Stimulated activated naive B cell treated with anti-CD40 and anti-IgM and Interleukin-4, amounts not matched to agents 10 μg/mL and 1 μg/mL and 100 μg/mL, for 72 hours (primary cell): ENCODE measurements around the gene MOB3B.

ENCODE experiments used
- ATAC-seq, 2 donors: fragments of 150-1000 bp; cut with Tn5 transposase; replicated peaks; 2 replicates each; pipeline ENCODE4 v1.10.0; 2021; ENCODE audit warnings: moderate library complexity in 1 of 2
- DNase-seq: peaks from one replicate; pipeline ENCODE4 v3.0.0; 2021
- H3K27ac Mint-ChIP-seq: one replicate; pipeline ENCODE4 v1.8.0; 2022; ENCODE audit warnings: mild to moderate bottlenecking, mixed read lengths
- H3K27me3 Mint-ChIP-seq, 2 donors: one replicate each; pipeline ENCODE4 v1.8.0; 2022; ENCODE audit warnings: mixed read lengths in 2 of 2
- H3K36me3 Mint-ChIP-seq, 2 donors: one replicate each; pipeline ENCODE4 v1.8.0; 2022; ENCODE audit warnings: mixed read lengths in 2 of 2, mild to moderate bottlenecking in 1 of 2
- H3K4me1 Mint-ChIP-seq, 2 donors: one replicate each; pipeline ENCODE4 v1.8.0; 2022; ENCODE audit warnings: mixed read lengths in 2 of 2, mild to moderate bottlenecking in 1 of 2
- H3K4me3 Mint-ChIP-seq, 2 donors: one replicate each; pipeline ENCODE4 v1.8.0; 2022; ENCODE audit warnings: mild to moderate bottlenecking in 2 of 2, mixed read lengths in 2 of 2, moderate library complexity in 1 of 2
- H3K9me3 Mint-ChIP-seq, 2 donors: one replicate each; pipeline ENCODE4 v1.8.0; 2022; ENCODE audit warnings: mixed read lengths in 2 of 2, mild to moderate bottlenecking in 1 of 2

The MOB3B gene

DNA sequence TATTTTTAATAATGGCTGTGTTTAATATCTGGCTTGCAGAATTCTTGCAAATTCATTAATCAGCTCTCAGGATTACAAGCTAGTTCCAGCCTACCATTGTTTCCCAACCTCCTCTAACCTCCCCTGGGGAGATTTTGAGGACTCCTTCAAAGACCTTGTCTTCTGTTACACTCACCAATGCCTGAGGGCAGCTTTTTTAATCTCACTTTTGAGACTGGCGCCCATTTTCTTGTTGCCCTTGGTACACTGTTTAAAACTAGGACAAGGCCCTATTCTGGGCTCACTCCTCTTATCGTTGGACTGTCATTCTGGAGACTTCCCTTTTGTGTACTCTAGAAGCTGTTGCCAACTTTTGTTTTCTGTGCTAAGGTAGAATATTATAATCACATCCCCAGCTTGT lies 219.0 kb downstream of the MOB3B start:
- no peak for DNase-seq
- Mint-ChIP-seq H3K36me3 (no peaks in the 10 kb centered on the region), H3K27ac (no peak overlapping the region), H3K27me3 (peaks cover 0 to under 1% of the 10 kb centered on the region in 2 donors), H3K9me3 (no peaks in the 10 kb centered on the region), H3K4me3 (no peak overlapping the region), H3K4me1 (no peaks in the 10 kb centered on the region)
- no peak for ATAC-seq

DNA sequence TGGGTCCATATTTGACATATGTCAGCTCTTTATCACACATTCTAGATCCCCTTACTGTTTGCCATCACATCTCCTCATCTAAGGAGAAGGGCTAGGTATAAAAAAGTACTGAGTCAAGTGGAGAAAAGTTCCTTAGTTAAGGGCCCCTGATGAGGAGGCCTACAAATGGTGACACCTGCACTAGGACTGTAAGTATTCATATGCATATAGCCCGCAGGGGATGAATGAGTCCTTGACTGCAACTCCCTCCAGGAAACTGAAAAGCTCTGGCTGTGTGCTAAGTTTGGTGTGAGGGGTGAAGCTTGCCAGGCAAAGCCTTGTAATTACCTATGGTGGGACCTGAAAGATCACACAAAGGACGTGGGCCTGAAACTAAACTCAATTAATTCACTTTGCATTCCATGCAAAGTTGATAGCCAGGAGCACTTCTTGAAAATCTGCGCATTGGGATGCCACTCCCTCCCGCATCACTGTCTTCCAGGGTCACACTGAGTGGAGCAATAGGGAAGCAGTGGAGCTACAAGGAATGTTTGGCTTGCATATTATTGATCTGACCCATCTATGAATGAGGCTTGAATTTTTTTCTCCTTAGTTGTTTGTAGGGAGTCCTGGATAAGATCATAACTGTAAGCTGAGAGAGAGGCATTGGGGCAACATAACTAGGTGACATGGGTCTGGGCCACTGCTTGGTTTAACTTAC lies 220.8 kb downstream of the MOB3B start:
- Mint-ChIP-seq H3K27me3 (peaks cover 6 to 7% of the 10 kb centered on the region in 2 donors), H3K27ac (no peak overlapping the region), H3K36me3 (peaks cover 2 to 3% of the 10 kb centered on the region in 2 donors), H3K9me3 (no peaks in the 10 kb centered on the region), H3K4me3 (no peak overlapping the region), H3K4me1 (no peaks in the 10 kb centered on the region)
- no peak for ATAC-seq
- DNase-seq, result no peak

- ATAC-seq (no peak), DNase-seq (no peak)
- Mint-ChIP-seq H3K4me3 (no peak overlapping the region), H3K27me3 (peaks cover 6 to 7% of the 10 kb centered on the region in 2 donors), H3K4me1 (no peaks in the 10 kb centered on the region), H3K36me3 (peaks cover 2 to 3% of the 10 kb centered on the region in 2 donors), H3K27ac (no peak overlapping the region), H3K9me3 (no peaks in the 10 kb centered on the region)
These were observed 225.1 kb downstream of the MOB3B start for GRCh38 chr9:27304521-27304920.

DNA sequence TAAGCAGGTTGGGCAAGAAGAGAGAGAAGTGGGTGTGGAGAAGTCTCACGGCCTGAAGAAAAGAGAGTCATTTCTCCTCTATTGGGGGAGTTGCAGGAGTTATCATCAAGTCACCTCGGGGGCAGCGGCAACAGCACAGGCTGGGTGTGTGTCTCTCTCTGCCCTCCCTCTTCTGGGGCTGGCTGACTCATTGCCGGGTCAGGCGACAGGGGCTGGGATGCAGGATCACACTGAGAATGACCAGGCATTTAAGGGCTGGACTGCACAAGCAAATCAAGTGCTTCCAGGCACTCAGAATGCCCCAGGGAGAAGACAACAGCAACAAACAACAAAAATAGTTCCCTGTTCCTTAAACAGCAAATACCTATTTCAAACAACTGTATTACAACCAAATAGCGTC lies 226.4 kb downstream of the MOB3B start:
- ATAC-seq, result no peak
- peaks cover 6 to 7% of the 10 kb centered on the region in 2 donors for H3K27me3 Mint-ChIP-seq
- no peak overlapping the region for H3K27ac Mint-ChIP-seq
- H3K9me3 Mint-ChIP-seq, result no peaks in the 10 kb centered on the region
- DNase-seq, result no peak
- peaks cover 2 to 3% of the 10 kb centered on the region in 2 donors for H3K36me3 Mint-ChIP-seq
- no peaks in the 10 kb centered on the region for H3K4me1 Mint-ChIP-seq
- no peak overlapping the region for H3K4me3 Mint-ChIP-seq

- Mint-ChIP-seq H3K9me3 (no peaks in the 10 kb centered on the region), H3K27me3 (no peaks in the 10 kb centered on the region), H3K4me3 (no peak within 1 kb of the TSS), H3K27ac (no peak within 1 kb of the TSS), H3K36me3 (no peaks in the 10 kb centered on the region), H3K4me1 (no peaks in the 10 kb centered on the region)
- DNase-seq (no peak), ATAC-seq (no peak)
These were observed 232.6 kb downstream of the MOB3B start, which contains the start of gene EQTN for GRCh38 chr9:27297050-27297449. EQTN (minus strand) TSS chr9:27297150; CDS start chr9:27297055, 95 bp downstream.

GRCh38 chr9:27293996-27294395 lies 235.6 kb downstream of the MOB3B start:
- Mint-ChIP-seq H3K36me3 (no peaks in the 10 kb centered on the region), H3K27ac (no peak overlapping the region), H3K9me3 (no peaks in the 10 kb centered on the region), H3K4me1 (no peaks in the 10 kb centered on the region), H3K27me3 (no peaks in the 10 kb centered on the region), H3K4me3 (no peak overlapping the region)
- ATAC-seq (no peak), DNase-seq (no peak)

- no peak for ATAC-seq
- Mint-ChIP-seq H3K27ac (no peak overlapping the region), H3K36me3 (no peaks in the 10 kb centered on the region), H3K4me1 (no peaks in the 10 kb centered on the region), H3K9me3 (no peaks in the 10 kb centered on the region), H3K4me3 (no peak overlapping the region), H3K27me3 (peaks cover 0 to 2% of the 10 kb centered on the region in 2 donors)
- no peak for DNase-seq
These were observed 236.8 kb downstream of the MOB3B start for GRCh38 chr9:27292659-27293405.

- Mint-ChIP-seq H3K27ac (no peak overlapping the region), H3K27me3 (peaks cover 0 to 6% of the 10 kb centered on the region in 2 donors)
- no peak for DNase-seq
These were observed 238.3 kb downstream of the MOB3B start for GRCh38 chr9:27291292-27291691.

GRCh38 chr9:27282269-27282668 lies 247.3 kb downstream of the MOB3B start:
- Mint-ChIP-seq H3K36me3 (no peaks in the 10 kb centered on the region), H3K4me1 (peaks cover 2 to 14% of the 10 kb centered on the region in 2 donors), H3K9me3 (no peaks in the 10 kb centered on the region), H3K4me3 (no peak overlapping the region), H3K27ac (no peak overlapping the region), H3K27me3 (peaks cover 4 to 11% of the 10 kb centered on the region in 2 donors)
- no peak for DNase-seq
- no peak for ATAC-seq

More at GRCh38 chr9:27291292-27291691, 238.3 kb downstream of the MOB3B start:
- H3K4me3 Mint-ChIP-seq, result no peak overlapping the region
- H3K36me3 Mint-ChIP-seq, result no peaks in the 10 kb centered on the region
- no peaks in the 10 kb centered on the region for H3K4me1 Mint-ChIP-seq
- no peaks in the 10 kb centered on the region for H3K9me3 Mint-ChIP-seq
- ATAC-seq, result no peak

GRCh38 chr9:27280860-27281259 lies 248.8 kb downstream of the MOB3B start:
- DNase-seq, result no peak
- H3K9me3 Mint-ChIP-seq, result no peaks in the 10 kb centered on the region
- no peaks in the 10 kb centered on the region for H3K36me3 Mint-ChIP-seq
- H3K27me3 Mint-ChIP-seq, result peaks cover 4 to 11% of the 10 kb centered on the region in 2 donors
- H3K4me3 Mint-ChIP-seq, result peak overlapping the region in 1 of 2 donors; percentile 11
- no peak overlapping the region for H3K27ac Mint-ChIP-seq
- ATAC-seq, result peak; percentile 59 to 79
- peaks cover 4 to 20% of the 10 kb centered on the region in 2 donors for H3K4me1 Mint-ChIP-seq

DNA sequence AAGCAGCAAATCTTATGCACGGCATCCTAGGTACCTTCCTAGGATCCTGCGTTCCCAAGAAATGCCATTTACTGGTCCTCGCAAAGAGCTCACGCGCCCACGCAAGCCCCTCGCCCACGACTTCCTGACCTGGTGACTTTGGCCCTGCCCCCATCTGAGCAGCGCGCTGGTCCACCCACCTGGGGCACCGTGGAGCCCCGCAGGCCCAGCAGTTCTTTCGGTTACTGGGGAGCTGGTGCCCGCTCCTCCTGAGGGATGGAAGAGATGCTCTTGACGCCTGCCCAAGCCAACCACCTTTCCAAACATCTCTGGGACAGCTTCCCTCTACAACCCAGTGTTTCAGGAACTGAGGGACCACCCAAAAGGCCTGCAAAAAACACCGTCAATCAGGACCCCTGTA lies 249.4 kb downstream of the MOB3B start:
- Mint-ChIP-seq H3K9me3 (no peaks in the 10 kb centered on the region), H3K4me1 (peaks cover 4 to 20% of the 10 kb centered on the region in 2 donors), H3K4me3 (no peak overlapping the region), H3K36me3 (no peaks in the 10 kb centered on the region), H3K27ac (no peak overlapping the region), H3K27me3 (peaks cover 4 to 11% of the 10 kb centered on the region in 2 donors)
- ATAC-seq (no peak), DNase-seq (no peak)

- no peaks in the 10 kb centered on the region for H3K9me3 Mint-ChIP-seq
These were observed 250.0 kb downstream of the MOB3B start for GRCh38 chr9:27279611-27280010.

GRCh38 chr9:27278374-27278773 lies 251.2 kb downstream of the MOB3B start:
- ATAC-seq (no peak), DNase-seq (no peak)
- H3K9me3 Mint-ChIP-seq, result no peaks in the 10 kb centered on the region
- H3K27ac Mint-ChIP-seq, result no peak overlapping the region
- H3K4me1 Mint-ChIP-seq, result peaks cover 4 to 20% of the 10 kb centered on the region in 2 donors
- H3K4me3 Mint-ChIP-seq, result no peak overlapping the region
- H3K27me3 Mint-ChIP-seq, result peaks cover 4 to 11% of the 10 kb centered on the region in 2 donors
- no peaks in the 10 kb centered on the region for H3K36me3 Mint-ChIP-seq

More at GRCh38 chr9:27279611-27280010, 250.0 kb downstream of the MOB3B start:
- no peak for DNase-seq
- Mint-ChIP-seq H3K4me3 (no peak overlapping the region), H3K27ac (no peak overlapping the region), H3K27me3 (peaks cover 4 to 11% of the 10 kb centered on the region in 2 donors), H3K36me3 (no peaks in the 10 kb centered on the region), H3K4me1 (peaks cover 4 to 20% of the 10 kb centered on the region in 2 donors)
- ATAC-seq, result no peak

DNA sequence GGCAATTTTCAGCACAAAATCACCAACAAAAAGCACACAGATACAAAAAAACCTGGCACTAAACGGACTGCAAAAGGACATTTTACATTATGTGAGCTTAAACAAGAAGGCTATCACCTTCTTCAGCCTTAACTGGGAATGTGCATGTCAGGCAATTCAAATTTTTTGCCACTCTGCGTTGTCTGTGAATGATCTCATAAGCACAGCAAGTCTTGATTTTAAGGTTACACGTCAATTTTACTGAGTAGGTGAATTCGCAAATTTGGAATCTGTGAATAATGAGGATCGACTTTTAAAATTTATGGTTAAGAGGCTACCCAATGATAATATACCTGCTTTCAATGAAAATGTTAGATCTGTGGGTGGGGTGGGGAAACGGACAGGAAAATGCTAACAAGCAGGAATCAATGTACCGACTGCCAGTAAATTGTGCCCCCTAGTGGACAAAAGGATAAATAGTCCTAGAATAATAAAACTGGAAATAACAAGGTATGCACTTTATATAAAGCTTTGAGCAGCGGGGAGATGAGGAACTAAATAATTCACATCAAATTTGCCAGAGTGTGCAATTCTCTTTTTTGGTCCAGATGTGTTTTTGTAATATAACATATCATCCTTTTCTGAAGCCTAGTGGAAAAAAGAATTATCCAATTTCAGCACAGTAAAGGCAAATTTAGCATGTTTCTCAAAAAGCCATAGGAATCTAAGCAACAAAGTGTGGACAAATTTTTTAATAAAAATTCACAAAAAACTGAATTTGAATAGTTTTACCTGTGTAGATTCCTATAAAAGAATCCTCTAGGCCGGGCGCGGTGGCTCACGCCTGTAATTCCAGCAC lies 253.2 kb downstream of the MOB3B start:
- DNase-seq (no peak), ATAC-seq (peak in 1 of 2 donors; percentile 36)
- peak overlapping the region in 1 of 2 donors; percentile 31 for H3K4me3 Mint-ChIP-seq
- H3K27ac Mint-ChIP-seq, result no peak overlapping the region
- H3K9me3 Mint-ChIP-seq, result no peaks in the 10 kb centered on the region
- peaks cover 3 to 16% of the 10 kb centered on the region in 2 donors for H3K4me1 Mint-ChIP-seq
- H3K27me3 Mint-ChIP-seq, result peaks cover 0 to 5% of the 10 kb centered on the region in 2 donors
- H3K36me3 Mint-ChIP-seq, result no peaks in the 10 kb centered on the region
